Sigmoid colon (tissue), 7 donors: Measurements from ENCODE around the gene RAB11FIP3. TPM values are rescaled to one million over a fixed set of nuclear protein-coding genes. Genes with fewer than 3 reads are reported as not detected.

ENCODE experiments used
- DNase-seq: peaks from one replicate; pipeline ENCODE4 v3.0.0-alpha.2; 2019
- H3K27ac ChIP-seq, 4 donors: fragments of 200-600 bp; sonication (generic); one replicate each; pipeline ENCODE4 v1.5.1; 2016 to 2019; ENCODE audit warnings: mild to moderate bottlenecking in 1 of 4
- H3K27me3 ChIP-seq, 3 donors: fragments of 200-600 bp; sonication (generic); one replicate each; pipeline ENCODE4 v1.5.1; 2019; ENCODE audit warnings: mild to moderate bottlenecking in 1 of 3
- H3K36me3 ChIP-seq, 4 donors: fragments of 200-600 bp; sonication (generic); one replicate each; pipeline ENCODE4 v1.5.1; 2016 to 2019
- H3K4me1 ChIP-seq, 4 donors: fragments of 200-600 bp; sonication (generic); one replicate each; pipeline ENCODE4 v1.5.1; 2017 to 2019
- H3K4me3 ChIP-seq, 4 donors: fragments of 200-600 bp; sonication (generic); one replicate each; pipeline ENCODE4 v1.5.1; 2017 to 2019; ENCODE audit warnings: mild to moderate bottlenecking in 2 of 4, moderate library complexity in 1 of 4
- H3K9me3 ChIP-seq, 4 donors: fragments of 200-600 bp in 3 of 4; sonication (generic) in 3 of 4; one replicate each; pipeline versions ENCODE4 v1.5.1 to v1.6.1; 2013 to 2019
- CTCF ChIP-seq, 4 experiments: fragments of 450-650 bp in 3 of 4; fragments of 200-600 bp in 1 of 4; IDR thresholded peaks; one replicate each; pipeline ENCODE4 v1.5.1; 2016 to 2019; ENCODE audit warnings: antibody characterized with exemption in 4 of 4, mild to moderate bottlenecking in 3 of 4, moderate library complexity in 2 of 4
- EP300 ChIP-seq, 4 donors: sonication (generic); formaldehyde crosslinking; IDR thresholded peaks; one replicate each; pipeline ENCODE4 v1.6.1; 2017; ENCODE audit warnings: antibody characterized with exemption in 4 of 4
- POLR2A ChIP-seq, 2 donors: fragments of 450-650 bp; IDR thresholded peaks; one replicate each; pipeline ENCODE4 v1.6.1; 2016; ENCODE audit warnings: antibody characterized with exemption in 2 of 2, mild to moderate bottlenecking in 2 of 2, moderate library complexity in 2 of 2
- POLR2AphosphoS5 ChIP-seq, 4 donors: sonication (generic); formaldehyde crosslinking; IDR thresholded peaks; one replicate each; pipeline ENCODE4 v1.6.1; 2017; ENCODE audit warnings: antibody characterized with exemption in 4 of 4
- WGBS, 2 donors: extraction: QIAGEN DNeasy Blood & Tissue Kit; methylation state at CpG; one replicate each; pipeline ENCODE4 v1.1.7; 2013; 5-methylcytosine and 5-hydroxymethylcytosine counted together
- intact Hi-C: fragments of 100-400 bp; cut with DNase I; formaldehyde crosslinking; loops from one replicate; pipeline ENCODE4 v1.15.1; 2023
- polyA plus RNA-seq, 3 donors: library from polyadenylated mRNA; stranded (reverse); fragments of 200-250 nt; gene quantifications; one replicate each; pipeline ENCODE4 v1.2.3, GENCODE V29; 2013
- total RNA-seq, 4 donors: library from RNA; depleted of rRNA; stranded (reverse); fragments of >200 nt; gene quantifications; one replicate each; pipeline ENCODE4 v1.1.0, GENCODE V29; 2016
- donor health status: healthy with polysubstance abuse.
- donor health status: Bipolar disorder and iron deficiency.
- donor health status: healthy.

RAB11FIP3 gene
- total and polyA plus RNA-seq, 7 donors, result 10.6 to 44.9 (median 21.4) TPM

DNA sequence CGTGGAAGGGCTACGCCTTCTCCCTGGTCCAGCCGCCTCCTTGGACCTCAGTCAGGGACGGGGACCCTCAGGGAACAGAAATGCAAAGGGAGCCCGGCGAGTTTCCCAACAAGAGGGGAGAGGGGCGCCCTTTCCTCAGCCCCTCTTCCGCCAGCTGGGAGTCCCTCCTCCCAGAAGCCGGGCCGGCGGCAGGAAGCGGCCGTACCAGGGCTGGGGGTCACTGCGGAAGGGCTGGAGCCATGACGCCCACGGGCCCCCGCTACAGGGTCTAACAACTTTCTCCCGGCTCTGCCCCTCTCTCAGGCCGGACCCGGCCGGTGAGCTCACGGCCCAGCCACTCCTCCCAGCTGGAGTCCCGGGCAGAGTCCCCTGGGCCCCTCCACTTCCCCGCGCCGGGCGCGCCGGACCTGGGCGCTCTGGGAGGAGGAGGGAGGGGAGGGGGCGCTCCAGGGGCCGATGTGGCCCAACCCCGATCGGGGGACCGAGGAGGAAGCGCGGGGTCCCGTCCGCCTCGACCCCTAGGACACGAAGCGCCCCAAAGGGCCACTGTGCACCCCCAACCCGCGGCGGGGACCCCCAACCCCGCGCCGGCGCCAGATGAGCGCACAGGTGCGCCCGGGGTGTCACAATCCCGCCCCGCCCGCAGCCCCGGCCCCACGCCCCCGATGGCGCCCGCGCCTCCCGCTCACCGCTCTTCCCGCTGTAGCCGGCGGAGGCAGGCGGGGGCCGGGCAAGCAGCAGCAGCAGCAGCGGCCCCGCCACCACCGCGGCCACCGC, 44.2 kb upstream of the RAB11FIP3 start:
- intact Hi-C loops, result loop anchor here (5.0 to 10.0 kb wide), 3 partner anchors 46 to 284 kb away; partner anchors contain the start of genes CAPN15, RAB11FIP3 and RHOT2
- Histone ChIP-seq H3K9me3 (no peaks in the 10 kb centered on the region), H3K4me3 (peak overlapping the region; percentile 63 to 99 (median 80)), H3K36me3 (peaks cover 0 to 15% (median 12%) of the 10 kb centered on the region in 4 donors), H3K27me3 (no peaks in the 10 kb centered on the region), H3K4me1 (peaks cover 3 to 50% (median 32%) of the 10 kb centered on the region in 4 donors), H3K27ac (peak overlapping the region; percentile 64 to 82 (median 76))
- no peak for DNase-seq
- 1% methylated on average over 73 of the region's 73 CpGs for WGBS, 2 donors
- no peak for TF ChIP-seq EP300 (IDR thresholded peaks at IDR 0.05)
- TF ChIP-seq POLR2AphosphoS5 (IDR thresholded peaks at IDR 0.05), result no peak
- no peak for TF ChIP-seq CTCF (IDR thresholded peaks at IDR 0.05)
- TF ChIP-seq POLR2A (IDR thresholded peaks at IDR 0.05), result no peak

- peak; percentile 83 for DNase-seq
- TF ChIP-seq CTCF (IDR thresholded peaks at IDR 0.05) (no peak), POLR2AphosphoS5 (IDR thresholded peaks at IDR 0.05) (peak; percentile 32 to 83 (median 67))
- WGBS, 2 donors, result 1% methylated on average over 123 of the region's 123 CpGs
- intact Hi-C loops, result loop anchor here (2.0 to 10.0 kb wide), 4 partner anchors 19 to 283 kb away; partner anchors contain the start of genes CAPN15, DECR2, RAB11FIP3 and RHOT2
- no peaks in the 10 kb centered on the region for H3K27me3 ChIP-seq
- peak within 1 kb of the TSS; percentile 76 to 99 (median 81) for H3K4me3 ChIP-seq
- H3K27ac ChIP-seq, result peak within 1 kb of the TSS; percentile 82 to 89 (median 86)
- H3K4me1 ChIP-seq, result peaks cover 3 to 59% (median 41%) of the 10 kb centered on the region in 4 donors
- H3K9me3 ChIP-seq, result no peaks in the 10 kb centered on the region
- peaks cover 0 to 7% (median 4%) of the 10 kb centered on the region in 4 donors for H3K36me3 ChIP-seq
Measured at GRCh38 chr16:381789-382717, 43.4 kb upstream of the RAB11FIP3 start, which contains the start of gene PGAP6. PGAP6 (minus strand) TSS chr16:381978; CDS start chr16:381821, 157 bp downstream.

GRCh38 chr16:383326-384051, 42.0 kb upstream of the RAB11FIP3 start:
- TF ChIP-seq EP300 (IDR thresholded peaks at IDR 0.05), result no peak
- TF ChIP-seq CTCF (IDR thresholded peaks at IDR 0.05), result no peak
- TF ChIP-seq POLR2A (IDR thresholded peaks at IDR 0.05), result no peak
- TF ChIP-seq POLR2AphosphoS5 (IDR thresholded peaks at IDR 0.05), result no peak

DNA sequence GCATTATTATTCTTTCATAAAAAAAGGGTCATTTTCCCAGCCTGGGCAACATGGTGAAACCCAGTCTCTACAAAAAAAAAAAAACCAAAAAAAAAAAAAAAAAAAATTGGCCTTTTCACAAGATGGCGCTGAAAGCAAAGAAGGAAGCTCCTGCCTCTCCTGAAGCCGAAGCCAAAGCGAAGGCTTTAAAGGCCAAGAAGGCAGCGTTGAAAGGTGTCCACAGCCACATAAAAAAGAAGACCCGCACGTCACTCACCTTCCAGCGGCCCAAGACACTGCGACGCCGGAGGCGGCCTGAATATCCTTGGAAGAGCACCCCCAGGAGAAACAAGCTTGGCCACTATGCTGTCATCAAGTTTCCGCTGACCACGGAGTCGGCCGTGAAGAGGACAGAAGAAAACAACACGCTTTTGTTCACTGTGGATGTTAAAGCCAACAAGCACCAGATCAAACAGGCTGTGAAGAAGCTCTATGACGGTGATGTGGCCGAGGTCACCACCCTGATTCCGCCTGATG, 38.8 kb upstream of the RAB11FIP3 start:
- no peaks in the 10 kb centered on the region for H3K27me3 ChIP-seq
- peak overlapping the region; percentile 38 to 87 (median 82) for H3K27ac ChIP-seq
- 80 to 85% methylated on average over 19 of the region's 19 CpGs for WGBS, 2 donors
- intact Hi-C loops, result loop anchor here (10.0 kb wide), 1 partner anchor 278 kb away; the partner anchor contains the start of gene RHOT2
- peaks cover 0 to 62% (median 38%) of the 10 kb centered on the region in 4 donors for H3K4me1 ChIP-seq
- no peak overlapping the region for H3K4me3 ChIP-seq
- no peaks in the 10 kb centered on the region for H3K9me3 ChIP-seq
- TF ChIP-seq POLR2A (IDR thresholded peaks at IDR 0.05), result no peak
- no peak for TF ChIP-seq POLR2AphosphoS5 (IDR thresholded peaks at IDR 0.05)
- TF ChIP-seq CTCF (IDR thresholded peaks at IDR 0.05), result no peak
- no peak for TF ChIP-seq EP300 (IDR thresholded peaks at IDR 0.05)
- no peak for DNase-seq
- no peaks in the 10 kb centered on the region for H3K36me3 ChIP-seq

More at GRCh38 chr16:383326-384051, 42.0 kb upstream of the RAB11FIP3 start:
- WGBS, 2 donors, result 11 to 21% methylated on average over 33 of the region's 33 CpGs
- intact Hi-C loops, result loop anchor here (2.0 to 10.0 kb wide), 4 partner anchors 17 to 281 kb away; partner anchors contain the start of genes CAPN15, DECR2, RAB11FIP3 and RHOT2
- H3K9me3 ChIP-seq, result no peaks in the 10 kb centered on the region
- H3K27me3 ChIP-seq, result no peaks in the 10 kb centered on the region
- no peaks in the 10 kb centered on the region for H3K36me3 ChIP-seq
- H3K27ac ChIP-seq, result peak overlapping the region; percentile 1 to 89 (median 70)
- no peak for DNase-seq
- peak overlapping the region in 2 of 4 donors; percentile 76 to 99 for H3K4me3 ChIP-seq
- H3K4me1 ChIP-seq, result peaks cover 3 to 73% (median 50%) of the 10 kb centered on the region in 4 donors
